Panc1 (cell line): ENCODE data around the gene CDRT15L2.
"Not testable (repeated sequence)": the region's sequence is repeated elsewhere in the genome, so short reads cannot be mapped to it uniquely, and the experiment has no call there.

Experiments
- POLR2AphosphoS5 ChIP-seq: IDR thresholded peaks from 2 replicates; pipeline ENCODE4 v1.6.1; 2012; ENCODE audit warnings: mild to moderate bottlenecking, low read depth, low read length, moderate library complexity
- SIN3A ChIP-seq: IDR thresholded peaks from 2 replicates; pipeline ENCODE4 v1.6.1; 2012; ENCODE audit warnings: low read depth, mild to moderate bottlenecking, low read length, moderate library complexity, borderline replicate concordance; ENCODE audit not compliant: insufficient read depth
- TCF7L2 ChIP-seq: IDR thresholded peaks from 2 replicates; pipeline ENCODE4 v1.6.1; 2011; ENCODE audit warnings: mild to moderate bottlenecking, low read depth, low read length, inconsistent platforms
- TF ChIP-seq, protein P1 (sequence below): fragments of 450-650 bp; IDR thresholded peaks from 2 replicates; pipeline ENCODE4 v1.5.1; 2017; ENCODE audit warnings: mild to moderate bottlenecking
- TF ChIP-seq, protein P2 (sequence below), 2 experiments: IDR thresholded peaks; 2 replicates each; pipeline ENCODE4 v1.6.1; 2011 to 2012; ENCODE audit warnings: low read depth in 2 of 2, control low read depth in 1 of 2, low read length in 1 of 2, mild to moderate bottlenecking in 1 of 2, moderate library complexity in 1 of 2; ENCODE audit not compliant: insufficient read depth in 1 of 2

DNA sequence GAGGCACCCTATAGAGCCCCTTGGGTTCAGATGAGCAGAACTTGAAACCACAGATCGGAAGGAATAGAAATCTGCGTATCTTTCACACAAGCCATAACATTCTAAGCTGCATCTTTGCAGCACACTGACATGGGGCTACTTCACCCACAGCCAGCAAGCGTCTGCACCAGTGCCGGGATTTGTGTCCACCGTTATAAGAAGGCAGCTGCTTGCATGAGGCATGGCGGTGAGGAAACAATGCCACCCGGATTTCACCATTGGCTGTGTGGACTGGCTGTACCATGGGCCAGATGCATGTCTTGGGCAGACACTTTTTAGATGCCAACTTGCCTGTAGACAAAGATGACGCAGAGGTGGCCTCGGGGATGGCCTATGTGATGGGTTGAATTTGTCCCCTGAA, 20.5 kb upstream of the CDRT15L2 start:
- TF ChIP-seq, protein P1, sequence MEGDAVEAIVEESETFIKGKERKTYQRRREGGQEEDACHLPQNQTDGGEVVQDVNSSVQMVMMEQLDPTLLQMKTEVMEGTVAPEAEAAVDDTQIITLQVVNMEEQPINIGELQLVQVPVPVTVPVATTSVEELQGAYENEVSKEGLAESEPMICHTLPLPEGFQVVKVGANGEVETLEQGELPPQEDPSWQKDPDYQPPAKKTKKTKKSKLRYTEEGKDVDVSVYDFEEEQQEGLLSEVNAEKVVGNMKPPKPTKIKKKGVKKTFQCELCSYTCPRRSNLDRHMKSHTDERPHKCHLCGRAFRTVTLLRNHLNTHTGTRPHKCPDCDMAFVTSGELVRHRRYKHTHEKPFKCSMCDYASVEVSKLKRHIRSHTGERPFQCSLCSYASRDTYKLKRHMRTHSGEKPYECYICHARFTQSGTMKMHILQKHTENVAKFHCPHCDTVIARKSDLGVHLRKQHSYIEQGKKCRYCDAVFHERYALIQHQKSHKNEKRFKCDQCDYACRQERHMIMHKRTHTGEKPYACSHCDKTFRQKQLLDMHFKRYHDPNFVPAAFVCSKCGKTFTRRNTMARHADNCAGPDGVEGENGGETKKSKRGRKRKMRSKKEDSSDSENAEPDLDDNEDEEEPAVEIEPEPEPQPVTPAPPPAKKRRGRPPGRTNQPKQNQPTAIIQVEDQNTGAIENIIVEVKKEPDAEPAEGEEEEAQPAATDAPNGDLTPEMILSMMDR = not testable (repeated sequence)
- not testable (repeated sequence) for TF ChIP-seq SIN3A, POLR2AphosphoS5, TCF7L2
- TF ChIP-seq, protein P2, sequence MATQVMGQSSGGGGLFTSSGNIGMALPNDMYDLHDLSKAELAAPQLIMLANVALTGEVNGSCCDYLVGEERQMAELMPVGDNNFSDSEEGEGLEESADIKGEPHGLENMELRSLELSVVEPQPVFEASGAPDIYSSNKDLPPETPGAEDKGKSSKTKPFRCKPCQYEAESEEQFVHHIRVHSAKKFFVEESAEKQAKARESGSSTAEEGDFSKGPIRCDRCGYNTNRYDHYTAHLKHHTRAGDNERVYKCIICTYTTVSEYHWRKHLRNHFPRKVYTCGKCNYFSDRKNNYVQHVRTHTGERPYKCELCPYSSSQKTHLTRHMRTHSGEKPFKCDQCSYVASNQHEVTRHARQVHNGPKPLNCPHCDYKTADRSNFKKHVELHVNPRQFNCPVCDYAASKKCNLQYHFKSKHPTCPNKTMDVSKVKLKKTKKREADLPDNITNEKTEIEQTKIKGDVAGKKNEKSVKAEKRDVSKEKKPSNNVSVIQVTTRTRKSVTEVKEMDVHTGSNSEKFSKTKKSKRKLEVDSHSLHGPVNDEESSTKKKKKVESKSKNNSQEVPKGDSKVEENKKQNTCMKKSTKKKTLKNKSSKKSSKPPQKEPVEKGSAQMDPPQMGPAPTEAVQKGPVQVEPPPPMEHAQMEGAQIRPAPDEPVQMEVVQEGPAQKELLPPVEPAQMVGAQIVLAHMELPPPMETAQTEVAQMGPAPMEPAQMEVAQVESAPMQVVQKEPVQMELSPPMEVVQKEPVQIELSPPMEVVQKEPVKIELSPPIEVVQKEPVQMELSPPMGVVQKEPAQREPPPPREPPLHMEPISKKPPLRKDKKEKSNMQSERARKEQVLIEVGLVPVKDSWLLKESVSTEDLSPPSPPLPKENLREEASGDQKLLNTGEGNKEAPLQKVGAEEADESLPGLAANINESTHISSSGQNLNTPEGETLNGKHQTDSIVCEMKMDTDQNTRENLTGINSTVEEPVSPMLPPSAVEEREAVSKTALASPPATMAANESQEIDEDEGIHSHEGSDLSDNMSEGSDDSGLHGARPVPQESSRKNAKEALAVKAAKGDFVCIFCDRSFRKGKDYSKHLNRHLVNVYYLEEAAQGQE (IDR thresholded peaks at IDR 0.05; ENCODE audit: insufficient read depth in 1 of 2, low read depth in 2 of 2, low read length in 1 of 2) = not testable (repeated sequence)
